ENCODE results near the gene RIN3. TPM values are rescaled to one million over a fixed set of nuclear protein-coding genes. Genes with fewer than 3 reads are reported as not detected.

The RIN3 gene
- total RNA-seq, 1 experiment from 2014 or later: 10.9 TPM

- Histone ChIP-seq H3K36me3 (ENCODE audit: control insufficient read depth, insufficient read depth, low read length) (no peaks in the 10 kb centered on the region), H3K4me1 (ENCODE audit: control insufficient read depth, insufficient read depth, low read length) (no peaks in the 10 kb centered on the region), H3K27me3 (ENCODE audit: control insufficient read depth, insufficient read depth, low read length) (no peaks in the 10 kb centered on the region), H3K4me3 (ENCODE audit: low read depth in 2 of 2, low read length in 2 of 2) (no peak overlapping the region), H3K9me3 (ENCODE audit: control insufficient read depth, insufficient read depth, low read depth, low read length) (no peaks in the 10 kb centered on the region), H3K27ac (ENCODE audit: low read length) (no peak overlapping the region)
- no peak for DNase-seq (ENCODE audit: low read depth, low spot score)
- in situ Hi-C loops (cut with HindIII; ENCODE audit: low pct_unique_long_range_greater_than_20kb, low sequenced_read_pairs) (no loop called here), intact Hi-C loops (cut with micrococcal nuclease; ENCODE audit: unreplicated experiment) (no loop called here)
- no peak for ATAC-seq
- no peak for TF ChIP-seq REST (IDR thresholded peaks at IDR 0.05; ENCODE audit: insufficient read depth in 1 of 2, low read depth in 2 of 2, low read length in 1 of 2)
- no peak for TF ChIP-seq TCF7L2 (IDR thresholded peaks at IDR 0.05; ENCODE audit: low read depth, low read length)
- no peak for TF ChIP-seq CTCF (IDR thresholded peaks at IDR 0.05)
- TF ChIP-seq SIN3A (IDR thresholded peaks at IDR 0.05; ENCODE audit: borderline replicate concordance, insufficient read depth, low read depth, low read length): no peak
- TF ChIP-seq POLR2AphosphoS5 (IDR thresholded peaks at IDR 0.05; ENCODE audit: low read depth, low read length): no peak
- ChIA-PET POLR2A (no interaction called here), CTCF (no interaction called here)
- BruUV-seq (replicated peaks): no TSS peak
Measured at GRCh38 chr14:92677087-92677668, 163.6 kb downstream of the RIN3 start.

GRCh38 chr14:92677955-92678354 lies 164.4 kb downstream of the RIN3 start:
- H3K9me3 ChIP-seq (ENCODE audit: control insufficient read depth, insufficient read depth, low read depth, low read length): no peaks in the 10 kb centered on the region
- no peaks in the 10 kb centered on the region for H3K36me3 ChIP-seq (ENCODE audit: control insufficient read depth, insufficient read depth, low read length)
- no peaks in the 10 kb centered on the region for H3K27me3 ChIP-seq (ENCODE audit: control insufficient read depth, insufficient read depth, low read length)
- H3K4me3 ChIP-seq (ENCODE audit: low read depth in 2 of 2, low read length in 2 of 2): no peak overlapping the region
- H3K4me1 ChIP-seq (ENCODE audit: control insufficient read depth, insufficient read depth, low read length): no peaks in the 10 kb centered on the region
- no TSS peak for BruUV-seq (replicated peaks)
- TF ChIP-seq REST (IDR thresholded peaks at IDR 0.05; ENCODE audit: insufficient read depth in 1 of 2, low read depth in 2 of 2, low read length in 1 of 2) (no peak), CTCF (IDR thresholded peaks at IDR 0.05) (no peak), TCF7L2 (IDR thresholded peaks at IDR 0.05; ENCODE audit: low read depth, low read length) (no peak), POLR2AphosphoS5 (IDR thresholded peaks at IDR 0.05; ENCODE audit: low read depth, low read length) (no peak), SIN3A (IDR thresholded peaks at IDR 0.05; ENCODE audit: borderline replicate concordance, insufficient read depth, low read depth, low read length) (no peak)
- intact Hi-C loops (cut with micrococcal nuclease; ENCODE audit: unreplicated experiment) (no loop called here), in situ Hi-C loops (cut with HindIII; ENCODE audit: low pct_unique_long_range_greater_than_20kb, low sequenced_read_pairs) (no loop called here)
- ATAC-seq (no peak), DNase-seq (ENCODE audit: low read depth, low spot score) (no peak)
- CTCF ChIA-PET: no interaction called here
- POLR2A ChIA-PET: no interaction called here
- no peak overlapping the region for H3K27ac ChIP-seq (ENCODE audit: low read length)

Measured in Panc1 (cell line).